GM03348 (cell line): Measurements from ENCODE around the gene AK2.
"Not testable (repeated sequence)": the region's sequence is repeated elsewhere in the genome, so short reads cannot be mapped to it uniquely, and the experiment has no call there.

Source experiments
- DNase-seq: peaks from one replicate; pipeline ENCODE4 v3.0.0; 2012; ENCODE audit warnings: low spot score

The AK2 gene

GRCh38 chr1:33036526-33037503 is at the start of gene AK2:
Gene AK2 (minus strand): TSS chr1:33036883. CDS start chr1:33036828, 55 bp downstream.
- DNase-seq: peak; percentile 99

DNA sequence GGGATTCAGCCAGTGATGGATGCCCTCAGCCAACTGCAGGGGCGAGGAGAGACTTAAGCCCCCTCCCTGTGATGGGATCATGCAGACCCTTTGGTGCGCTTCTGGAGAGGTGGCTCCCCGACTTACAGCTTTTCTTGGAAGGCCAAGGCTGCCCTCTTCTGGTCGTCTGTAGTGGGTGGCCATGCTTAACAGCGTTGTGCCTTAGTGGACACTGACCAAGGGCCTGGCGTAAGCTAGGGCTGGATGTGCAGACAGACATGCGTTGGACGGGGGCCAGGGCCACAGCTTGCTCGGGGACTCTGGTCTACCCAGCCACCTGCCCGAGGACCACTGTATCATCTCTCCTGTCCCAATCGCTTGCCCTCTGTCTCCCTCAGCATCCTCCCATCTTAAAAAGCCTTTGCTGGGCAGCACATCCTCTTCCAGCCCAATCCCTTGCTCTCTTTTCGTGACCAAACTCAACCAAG is 49.7 kb upstream of the AK2 start:
- DNase-seq: peak; percentile 72

DNA sequence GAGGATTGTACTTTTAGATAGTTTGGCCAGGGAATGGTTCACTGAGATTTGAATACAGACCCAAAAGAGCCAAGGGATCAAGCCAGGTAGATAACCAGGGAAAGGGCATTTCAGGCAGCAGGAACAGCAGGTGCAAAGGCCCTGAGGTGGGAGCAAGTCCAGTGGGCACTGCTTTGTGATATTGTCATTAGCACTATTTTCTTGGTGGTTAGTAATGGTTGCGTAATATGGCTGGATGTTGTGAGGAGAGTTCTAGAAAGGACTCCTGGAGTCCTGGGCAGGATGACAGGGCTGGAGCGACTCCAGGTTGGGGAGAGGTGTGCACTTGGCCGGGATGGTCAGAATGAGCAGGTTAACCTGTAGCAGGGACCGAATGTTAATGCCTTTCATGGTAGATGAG is 48.6 kb upstream of the AK2 start:
- DNase-seq: no peak

GRCh38 chr1:33082575-33083108 is 46.0 kb upstream of the AK2 start:
- no peak for DNase-seq

- DNase-seq: peak; percentile 31
Measured at GRCh38 chr1:33081554-33082305, 45.0 kb upstream of the AK2 start.

DNA sequence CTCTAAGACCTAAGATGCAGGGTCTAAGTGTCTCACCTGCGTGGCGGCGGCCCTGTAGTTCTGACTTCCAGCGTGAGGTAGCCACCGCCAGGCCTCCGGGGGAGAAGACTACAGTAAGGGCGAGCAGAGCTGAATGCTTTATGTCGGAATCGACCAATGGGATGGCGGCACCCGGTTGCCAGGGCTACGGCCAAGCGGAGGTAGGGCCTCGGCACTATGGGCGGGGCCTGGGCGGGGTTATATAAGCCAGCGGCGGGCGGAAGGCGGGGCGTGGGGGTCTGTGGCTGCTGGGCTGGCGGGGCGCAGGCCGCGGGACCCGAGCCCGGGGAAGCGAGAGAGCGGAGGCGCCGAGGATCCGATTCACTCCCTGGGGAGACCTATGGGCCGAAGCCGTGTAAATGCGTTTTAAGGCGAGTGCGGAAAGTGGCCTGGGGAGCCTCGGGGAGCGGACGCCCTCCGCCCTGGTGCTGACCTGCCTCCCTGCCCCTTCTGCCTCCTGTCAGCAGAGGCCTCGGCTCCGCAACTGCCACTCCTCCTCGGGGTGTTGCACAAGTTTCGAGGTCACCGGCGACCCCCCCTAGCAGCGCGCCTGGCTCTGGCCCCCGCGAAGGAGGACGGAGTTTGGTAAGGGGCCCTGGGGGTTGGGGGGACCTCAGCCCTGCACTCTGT is 44.3 kb upstream of the AK2 start, which contains the start of gene AZIN2:
AZIN2 (plus strand) TSS at position 269 of the 669 bp plus-strand sequence. CDS start 1,097 bp downstream, outside the sequence.
- peak; percentile 99 for DNase-seq

- no peak for DNase-seq
Measured at GRCh38 chr1:33080373-33080772, 43.7 kb upstream of the AK2 start.

GRCh38 chr1:33078030-33078591 is 41.4 kb upstream of the AK2 start:
- no peak for DNase-seq

DNA sequence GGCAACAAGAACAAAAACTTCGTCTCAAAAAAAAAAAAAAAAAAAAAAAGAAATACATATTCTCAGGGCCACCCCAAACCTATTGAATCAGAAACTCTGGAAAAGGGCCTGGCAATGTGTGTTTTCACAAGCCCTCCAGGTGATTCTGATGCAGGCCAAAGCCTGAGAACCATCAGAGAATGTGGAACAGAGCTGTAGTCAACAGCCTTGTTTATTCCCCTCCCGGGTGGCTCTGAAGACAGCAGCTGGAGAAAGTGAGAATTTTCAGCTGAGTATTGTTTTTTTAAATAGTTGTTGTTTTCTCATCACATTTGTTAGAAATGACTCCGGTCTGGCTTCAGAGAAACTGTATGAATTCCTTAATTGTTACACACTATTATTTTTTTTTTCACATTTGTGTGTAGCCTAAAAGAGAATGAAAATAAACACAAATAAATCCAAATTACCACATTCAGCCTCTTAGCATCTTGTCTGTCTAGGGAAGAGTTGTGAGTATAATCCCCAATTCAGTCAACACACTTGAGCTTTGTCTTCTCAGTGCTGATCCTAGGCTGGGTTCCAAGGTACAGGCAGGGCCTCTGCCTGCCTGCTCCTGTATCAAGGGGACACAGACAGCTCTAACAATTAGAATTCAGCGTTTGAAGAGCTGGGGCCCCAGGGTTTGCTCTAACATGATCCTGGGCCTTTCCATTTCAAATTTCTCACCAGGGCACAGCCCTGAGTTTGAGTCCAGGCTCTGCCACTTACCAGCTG is 37.7 kb upstream of the AK2 start:
- no peak for DNase-seq

- peak; percentile 46 for DNase-seq
Measured at GRCh38 chr1:33072707-33073106, 36.0 kb upstream of the AK2 start.

GRCh38 chr1:33070628-33071027 is 33.9 kb upstream of the AK2 start:
- no peak for DNase-seq

DNA sequence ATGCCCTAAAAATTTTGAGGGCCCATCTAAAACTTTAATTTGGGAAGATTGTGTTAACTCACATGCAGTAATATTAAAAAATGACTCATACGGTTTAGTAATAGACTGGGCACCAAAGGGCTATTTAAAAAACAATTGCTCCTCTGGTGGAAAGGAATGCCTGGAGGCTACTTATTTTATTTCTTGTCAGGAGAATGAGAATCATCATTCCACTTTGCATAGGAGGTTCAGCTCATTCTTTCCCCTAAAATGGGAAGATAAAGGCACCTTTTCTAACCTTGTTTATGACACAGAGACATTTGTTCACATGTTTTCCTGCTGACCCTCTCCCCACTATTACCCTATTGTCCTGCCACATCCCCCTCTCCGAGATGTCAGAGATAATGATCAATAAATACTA is 31.4 kb upstream of the AK2 start:
- DNase-seq: not testable (repeated sequence)

GRCh38 chr1:33066477-33066876 is 29.8 kb upstream of the AK2 start:
- DNase-seq: not testable (repeated sequence)

GRCh38 chr1:33065301-33065700 is 28.6 kb upstream of the AK2 start:
- no peak for DNase-seq

DNA sequence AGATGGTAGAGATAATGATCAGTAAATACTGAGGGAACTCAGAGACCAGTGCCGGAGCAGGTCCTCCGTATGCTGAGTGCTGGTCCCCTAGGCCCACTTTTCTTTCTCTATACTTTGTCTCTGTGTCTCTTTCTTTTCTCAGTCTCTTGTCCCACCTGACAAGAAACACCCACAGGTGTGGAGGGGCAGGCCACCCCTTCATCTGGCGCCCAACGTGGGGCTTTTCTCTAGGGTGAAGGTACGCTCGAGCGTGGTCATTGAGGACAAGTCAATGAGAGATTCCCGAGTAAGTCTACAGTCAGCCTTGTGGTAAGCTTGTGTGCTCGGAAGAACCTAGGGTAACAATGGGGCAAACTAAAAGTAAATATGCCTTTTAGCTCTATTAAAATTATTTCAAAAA is 27.6 kb upstream of the AK2 start:
- not testable (repeated sequence) for DNase-seq

DNA sequence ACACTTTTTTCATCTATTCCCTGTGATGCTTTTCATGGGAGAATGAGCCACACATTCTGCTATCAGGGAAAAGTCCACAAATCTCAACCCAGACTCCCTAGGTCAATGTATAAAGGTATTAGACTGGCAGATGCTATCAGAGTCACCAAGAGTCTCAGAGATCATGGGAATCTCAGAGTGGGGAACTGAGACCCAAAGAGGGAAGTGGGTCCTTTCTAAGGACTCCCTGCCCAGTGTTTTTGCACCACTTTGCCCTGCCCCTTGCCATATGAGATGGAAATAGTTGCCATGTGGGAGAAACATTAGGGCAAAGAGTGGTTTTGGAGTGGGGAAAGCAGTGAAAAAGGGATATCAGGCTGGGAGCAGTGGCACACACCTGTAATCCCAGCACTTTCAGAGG is 25.2 kb upstream of the AK2 start:
- no peak for DNase-seq

DNA sequence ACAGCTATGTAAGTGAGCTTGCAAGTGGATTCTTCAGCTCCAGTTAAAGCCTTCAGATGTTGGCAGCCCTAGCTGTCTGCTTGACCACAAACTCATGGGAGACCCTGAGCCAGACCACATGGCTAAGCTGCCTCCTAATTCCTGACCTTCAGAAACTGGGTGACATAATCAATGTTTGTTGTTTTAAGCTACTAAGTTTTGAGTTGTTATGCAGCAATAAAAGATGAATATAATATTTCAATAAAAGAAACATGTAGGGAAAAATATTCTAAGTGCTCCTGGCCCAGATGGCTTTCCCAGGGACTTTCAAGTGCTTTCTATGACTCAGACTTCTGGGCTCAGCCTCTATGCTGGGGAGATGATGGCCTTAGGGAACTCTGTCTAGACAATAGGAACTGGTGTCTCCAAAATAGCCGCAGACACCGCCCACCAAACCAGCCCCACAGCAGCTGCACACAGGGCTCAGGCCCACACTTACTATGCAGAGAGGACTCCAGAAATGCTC is 23.9 kb upstream of the AK2 start:
- peak; percentile 90 for DNase-seq

- DNase-seq: no peak
Measured at GRCh38 chr1:33057095-33057494, 20.4 kb upstream of the AK2 start.

- DNase-seq: no peak
Measured at GRCh38 chr1:33056426-33056825, 19.7 kb upstream of the AK2 start.

DNA sequence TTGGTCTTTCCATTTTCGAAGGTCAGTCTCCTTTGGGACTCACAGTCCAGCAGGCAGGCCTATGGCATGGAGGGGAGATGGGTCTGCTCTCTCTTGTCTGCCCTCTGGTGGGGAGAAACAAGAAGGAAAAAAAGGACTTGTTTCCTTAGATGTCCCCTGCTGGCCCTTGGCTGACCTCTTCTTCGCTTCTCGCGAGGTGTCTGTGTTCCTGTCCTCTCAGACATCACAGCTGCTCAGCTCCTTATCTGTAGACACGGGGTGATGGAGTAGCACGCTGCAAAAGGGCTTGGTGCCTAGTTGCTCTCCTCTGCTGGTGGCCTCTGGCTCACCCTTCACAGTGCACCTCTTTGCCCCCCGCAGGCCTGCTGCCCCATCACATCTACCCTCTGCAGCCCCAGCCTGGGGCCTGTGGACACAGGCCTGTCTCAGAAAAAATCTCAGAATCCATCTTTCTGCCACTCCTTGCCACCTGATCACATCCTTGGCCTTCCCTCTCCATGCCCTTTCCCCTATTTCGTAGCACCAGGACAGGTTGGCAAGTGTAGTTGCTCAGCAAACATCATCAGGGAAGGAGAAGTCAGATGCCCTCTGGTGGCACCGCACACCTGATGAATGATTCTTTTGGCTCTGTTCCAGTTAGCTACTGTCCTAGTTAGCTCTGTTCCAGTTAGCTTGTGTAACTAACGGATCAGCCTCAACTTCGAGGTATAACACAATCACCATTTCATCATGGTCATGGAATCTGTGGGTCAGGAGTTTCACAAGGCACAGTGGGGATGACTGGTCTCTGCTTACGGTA is 18.7 kb upstream of the AK2 start:
- DNase-seq: peak; percentile 85
